Right lobe of liver (tissue), 6 donors: ENCODE measurements around the gene KRTAP29-1. TPM values are rescaled to one million over a fixed set of nuclear protein-coding genes. Genes with fewer than 3 reads are reported as not detected.

Experiments used
- ATAC-seq, 4 donors: fragments of 200-7000 bp; cut with Tn5 transposase; one replicate each; pipeline ENCODE4 v1.9.1; 2020; ENCODE audit warnings: mild to moderate bottlenecking in 4 of 4, moderate library complexity in 4 of 4
- DNase-seq, 3 donors: peaks; one replicate each; pipeline ENCODE4 v3.0.0-alpha.2; 2020
- H3K27ac ChIP-seq, 3 donors: fragments of 200-600 bp; one replicate each; pipeline ENCODE4 v1.8.0; 2022
- H3K27me3 ChIP-seq, 2 donors: fragments of 200-600 bp; one replicate each; pipeline ENCODE4 v1.8.0; 2022
- H3K36me3 ChIP-seq, 4 donors: fragments of 200-600 bp; sonication (generic) in 1 of 4; one replicate each; pipeline versions ENCODE4 v1.5.1 to v1.8.0; 2017 to 2022; ENCODE audit warnings: control low read depth in 1 of 4
- H3K4me1 ChIP-seq, 4 donors: fragments of 200-600 bp; sonication (generic) in 1 of 4; one replicate each; pipeline versions ENCODE4 v1.5.1 to v1.8.0; 2017 to 2022; ENCODE audit warnings: control low read depth in 1 of 4
- H3K4me3 ChIP-seq, 3 donors: fragments of 200-600 bp; one replicate each; pipeline ENCODE4 v1.8.0; 2022
- H3K9me3 ChIP-seq, 4 donors: fragments of 200-600 bp; sonication (generic) in 1 of 4; one replicate each; pipeline versions ENCODE4 v1.5.1 to v1.8.0; 2017 to 2022; ENCODE audit warnings: control low read depth in 1 of 4
- POLR2A ChIP-seq: fragments of 450-650 bp; IDR thresholded peaks from one replicate; pipeline ENCODE4 v1.6.1; 2017; ENCODE audit warnings: antibody characterized with exemption, mild to moderate bottlenecking
- WGBS: methylation state at CpG from one replicate; pipeline ENCODE4 v1.1.6; 2018; ENCODE audit warnings: low coverage, low lambda C conversion rate; ENCODE audit not compliant: insufficient coverage; ENCODE audit errors: missing lambda C conversion rate; 5-methylcytosine and 5-hydroxymethylcytosine counted together
- intact Hi-C, 2 donors: fragments of 100-400 bp; cut with DNase I; formaldehyde crosslinking; loops; one replicate each; pipeline versions ENCODE4 v1.11.2 to v1.14.1; 2022
- total RNA-seq, 6 experiments: library from RNA; depleted of rRNA in 2 of 6; stranded (reverse); fragments of >200 nt in 2 of 6; fragmentation: NEBNext Ultra II Directional in 3 of 6; extraction: Animal tissue kit (Norgen Biotek cat#: 25700) in 3 of 6; gene quantifications; one replicate each; pipeline versions ENCODE4 v1.1.0 to v1.2.4, GENCODE V29; 2016 to 2023
- TF ChIP-seq, protein P1 (sequence below), 4 donors: fragments of 200-600 bp in 3 of 4; fragments of 450-650 bp in 1 of 4; IDR thresholded peaks; one replicate each; pipeline versions ENCODE4 v1.5.1 to v1.8.0; 2016 to 2022; ENCODE audit warnings: antibody characterized with exemption in 4 of 4, mild to moderate bottlenecking in 2 of 4
- donor health status: DM: no; HTN: yes; CAD: no.
- donor health status: DM: no; HTN: no; CAD: no.
- donor health status: DM: no; HTN: no; CAD: no.
- donor health status: DM: no; HTN: yes; CAD: no.
- donor health status: DM: no; HTN: yes; CAD: no.

Gene KRTAP29-1
- total RNA-seq, 6 experiments from 2014 or later: not detected

DNA sequence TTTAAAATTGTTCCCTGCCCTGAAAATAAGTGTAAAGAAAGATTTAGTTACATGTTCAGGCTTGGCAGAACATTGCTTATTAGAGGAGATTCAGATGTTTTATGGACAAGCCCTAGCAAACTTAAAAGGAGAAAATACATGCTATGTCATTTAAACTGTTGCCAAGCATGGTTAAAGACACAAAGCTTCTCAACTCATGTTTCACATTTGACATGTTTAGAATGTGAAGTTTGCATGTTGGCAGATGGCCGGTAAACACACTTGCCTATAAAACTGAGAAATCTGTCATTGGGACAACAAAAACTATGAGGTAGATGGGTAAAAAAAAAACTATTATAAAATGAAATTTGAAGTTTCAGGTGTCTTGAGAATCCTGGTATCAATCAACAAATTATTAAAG is 5.8 kb downstream of the KRTAP29-1 start:
- ATAC-seq: no peak
- 55% methylated on average over 1 of the region's 1 CpG for WGBS
- DNase-seq: no peak

GRCh38 chr17:41294016-41294415 is 8.6 kb downstream of the KRTAP29-1 start:
- Histone ChIP-seq H3K27me3 (no peaks in the 10 kb centered on the region), H3K27ac (no peak overlapping the region), H3K36me3 (no peaks in the 10 kb centered on the region), H3K4me1 (no peaks in the 10 kb centered on the region), H3K9me3 (no peaks in the 10 kb centered on the region), H3K4me3 (no peak overlapping the region)
- no peak for DNase-seq
- TF ChIP-seq, protein P1, sequence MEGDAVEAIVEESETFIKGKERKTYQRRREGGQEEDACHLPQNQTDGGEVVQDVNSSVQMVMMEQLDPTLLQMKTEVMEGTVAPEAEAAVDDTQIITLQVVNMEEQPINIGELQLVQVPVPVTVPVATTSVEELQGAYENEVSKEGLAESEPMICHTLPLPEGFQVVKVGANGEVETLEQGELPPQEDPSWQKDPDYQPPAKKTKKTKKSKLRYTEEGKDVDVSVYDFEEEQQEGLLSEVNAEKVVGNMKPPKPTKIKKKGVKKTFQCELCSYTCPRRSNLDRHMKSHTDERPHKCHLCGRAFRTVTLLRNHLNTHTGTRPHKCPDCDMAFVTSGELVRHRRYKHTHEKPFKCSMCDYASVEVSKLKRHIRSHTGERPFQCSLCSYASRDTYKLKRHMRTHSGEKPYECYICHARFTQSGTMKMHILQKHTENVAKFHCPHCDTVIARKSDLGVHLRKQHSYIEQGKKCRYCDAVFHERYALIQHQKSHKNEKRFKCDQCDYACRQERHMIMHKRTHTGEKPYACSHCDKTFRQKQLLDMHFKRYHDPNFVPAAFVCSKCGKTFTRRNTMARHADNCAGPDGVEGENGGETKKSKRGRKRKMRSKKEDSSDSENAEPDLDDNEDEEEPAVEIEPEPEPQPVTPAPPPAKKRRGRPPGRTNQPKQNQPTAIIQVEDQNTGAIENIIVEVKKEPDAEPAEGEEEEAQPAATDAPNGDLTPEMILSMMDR (IDR thresholded peaks at IDR 0.05): no peak
- no peak for TF ChIP-seq POLR2A
- 33% methylated on average over 1 of the region's 1 CpG for WGBS
- ATAC-seq: no peak
- intact Hi-C loops: no loop called here

More for the DNA sequence above, 5.8 kb downstream of the KRTAP29-1 start:
- H3K9me3 ChIP-seq: no peaks in the 10 kb centered on the region
- no peaks in the 10 kb centered on the region for H3K36me3 ChIP-seq
- intact Hi-C loops: no loop called here
- no peaks in the 10 kb centered on the region for H3K4me1 ChIP-seq
- no peak for TF ChIP-seq POLR2A
- TF ChIP-seq, protein P1 (IDR thresholded peaks at IDR 0.05): no peak
- H3K4me3 ChIP-seq: no peak overlapping the region
- no peak overlapping the region for H3K27ac ChIP-seq
- H3K27me3 ChIP-seq: no peaks in the 10 kb centered on the region

GRCh38 chr17:41287050-41287449 is 15.6 kb downstream of the KRTAP29-1 start:
- Histone ChIP-seq H3K27ac (no peak overlapping the region), H3K27me3 (no peaks in the 10 kb centered on the region), H3K4me1 (no peaks in the 10 kb centered on the region), H3K36me3 (no peaks in the 10 kb centered on the region), H3K9me3 (no peaks in the 10 kb centered on the region), H3K4me3 (no peak overlapping the region)
- 40% methylated on average over 3 of the region's 3 CpGs for WGBS
- DNase-seq (no peak), ATAC-seq (no peak)
- TF ChIP-seq, protein P1 (IDR thresholded peaks at IDR 0.05): no peak
- no peak for TF ChIP-seq POLR2A
- intact Hi-C loops: no loop called here

DNA sequence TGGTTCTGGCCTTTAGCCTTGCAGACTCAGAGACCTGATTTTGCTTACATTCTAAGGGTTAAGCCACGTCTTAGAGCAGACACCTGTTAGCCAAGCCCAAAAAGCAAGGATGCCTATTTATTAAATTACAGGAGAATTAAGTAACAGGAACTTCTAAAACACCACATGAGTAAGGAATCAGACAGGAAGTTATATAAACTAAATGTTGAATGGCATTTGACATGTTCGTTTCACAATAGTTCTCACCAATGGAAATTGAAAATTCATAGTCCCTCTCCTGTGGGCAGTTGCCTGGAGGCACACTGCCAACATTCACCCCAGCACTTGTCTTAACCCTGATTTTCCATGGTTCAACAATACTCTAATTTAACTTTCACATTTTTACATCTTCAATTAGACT is 18.1 kb downstream of the KRTAP29-1 start:
- Histone ChIP-seq H3K4me3 (no peak overlapping the region), H3K36me3 (no peaks in the 10 kb centered on the region), H3K27ac (no peak overlapping the region), H3K27me3 (no peaks in the 10 kb centered on the region), H3K9me3 (no peaks in the 10 kb centered on the region), H3K4me1 (no peaks in the 10 kb centered on the region)
- DNase-seq (no peak), ATAC-seq (no peak)
- no peak for TF ChIP-seq POLR2A
- TF ChIP-seq, protein P1 (IDR thresholded peaks at IDR 0.05): no peak
- 29% methylated on average over 2 of the region's 2 CpGs for WGBS
- intact Hi-C loops: no loop called here

DNA sequence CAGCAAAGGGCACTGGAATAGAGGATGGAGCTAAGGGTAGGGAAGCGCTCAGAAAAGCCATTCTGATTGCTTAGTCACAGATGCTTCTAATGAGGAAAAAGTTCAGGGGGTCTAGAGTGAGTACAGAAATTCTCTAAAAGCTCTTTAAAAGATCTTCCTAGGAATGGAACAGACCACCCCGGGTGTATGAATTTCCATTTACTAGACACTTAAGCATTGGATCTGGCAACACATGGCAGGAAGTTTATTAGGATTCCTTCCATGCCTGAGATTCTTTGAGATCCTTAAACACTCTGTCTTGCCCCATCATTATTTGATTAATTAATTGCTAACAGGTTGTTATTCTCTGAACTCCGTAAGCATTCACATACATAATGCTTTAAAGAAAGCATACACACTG is 18.6 kb downstream of the KRTAP29-1 start:
- no peak for TF ChIP-seq POLR2A
- TF ChIP-seq, protein P1 (IDR thresholded peaks at IDR 0.05): no peak
- WGBS: 39% methylated on average over 3 of the region's 3 CpGs
- no peaks in the 10 kb centered on the region for H3K36me3 ChIP-seq
- no peaks in the 10 kb centered on the region for H3K4me1 ChIP-seq
- intact Hi-C loops: no loop called here
- H3K4me3 ChIP-seq: no peak overlapping the region
- ATAC-seq: no peak
- H3K9me3 ChIP-seq: no peaks in the 10 kb centered on the region
- no peaks in the 10 kb centered on the region for H3K27me3 ChIP-seq
- DNase-seq: no peak
- H3K27ac ChIP-seq: no peak overlapping the region
